Erythroblast (primary cell): ENCODE data around the gene WDR87.

ENCODE experiments used
- GATA1 ChIP-seq: IDR thresholded peaks from 2 replicates; pipeline ENCODE4 v1.6.1; 2011; ENCODE audit warnings: low read depth, mild to moderate bottlenecking, control low read depth, low read length, moderate library complexity
- POLR2A ChIP-seq: IDR thresholded peaks from 2 replicates; pipeline ENCODE4 v1.6.1; 2011; ENCODE audit warnings: mild to moderate bottlenecking, low read length

- no peak for TF ChIP-seq POLR2A
- no peak for TF ChIP-seq GATA1
These were observed 29.2 kb downstream of the WDR87 start for GRCh38 chr19:37877147-37877546.
